HG03469 (cell line): ENCODE measurements around the gene PDE8A.

Experiments
- ATAC-seq: cut with Tn5 transposase; IDR thresholded peaks from one replicate; pipeline ENCODE4 v1.9.1; 2021; ENCODE audit warnings: mild to moderate bottlenecking, moderate library complexity, moderate number of reproducible peaks; ENCODE audit not compliant: unreplicated experiment

PDE8A gene

DNA sequence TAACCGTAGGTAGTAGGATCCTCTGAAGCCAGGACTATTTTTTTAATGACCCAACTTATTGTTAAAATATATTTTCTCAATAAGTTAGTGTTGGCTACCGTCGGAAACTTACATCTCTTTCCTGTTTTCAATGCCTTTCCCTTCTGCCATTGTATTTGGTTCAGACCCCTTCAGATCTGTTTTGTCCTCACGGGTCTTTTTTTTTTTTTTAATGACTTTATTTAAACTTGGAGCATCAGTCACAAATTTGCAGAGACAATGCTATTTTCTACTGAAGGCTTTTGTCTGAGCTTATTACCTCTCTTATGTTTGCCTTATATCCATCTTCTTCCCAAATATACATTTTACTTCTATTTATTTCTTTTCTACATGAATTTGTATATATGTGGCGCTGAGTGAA lies 47.6 kb downstream of the PDE8A start:
- no peak for ATAC-seq

DNA sequence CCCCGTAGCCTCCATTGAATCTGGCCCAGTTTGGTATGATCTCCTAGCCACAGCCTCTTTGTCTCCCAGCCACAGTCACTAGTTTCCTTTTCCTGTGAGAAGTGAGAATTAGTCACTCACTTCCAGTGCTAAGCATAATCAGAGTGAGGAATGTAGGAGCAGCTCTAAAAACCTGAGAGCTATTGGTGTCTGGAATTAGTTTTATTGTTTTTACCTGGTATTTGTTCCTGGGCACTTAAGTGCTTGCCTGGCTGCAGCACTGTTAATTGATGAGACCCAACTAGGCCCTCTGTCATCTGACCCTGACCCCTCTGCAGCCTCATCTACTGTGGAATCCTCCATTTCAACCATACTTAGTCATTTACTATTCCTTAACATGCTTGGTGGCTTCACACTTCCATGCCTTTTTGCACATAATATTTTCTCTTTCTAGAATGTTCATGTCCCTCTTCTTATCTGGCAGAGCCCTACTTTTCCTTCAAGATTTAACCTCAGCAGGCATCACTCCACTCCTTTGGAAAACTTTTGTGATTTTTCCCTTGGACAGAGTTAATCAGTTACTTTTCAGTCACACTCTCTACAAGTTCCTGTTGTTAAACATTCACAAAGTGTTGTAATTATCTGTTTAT lies 48.8 kb downstream of the PDE8A start:
- ATAC-seq = no peak

DNA sequence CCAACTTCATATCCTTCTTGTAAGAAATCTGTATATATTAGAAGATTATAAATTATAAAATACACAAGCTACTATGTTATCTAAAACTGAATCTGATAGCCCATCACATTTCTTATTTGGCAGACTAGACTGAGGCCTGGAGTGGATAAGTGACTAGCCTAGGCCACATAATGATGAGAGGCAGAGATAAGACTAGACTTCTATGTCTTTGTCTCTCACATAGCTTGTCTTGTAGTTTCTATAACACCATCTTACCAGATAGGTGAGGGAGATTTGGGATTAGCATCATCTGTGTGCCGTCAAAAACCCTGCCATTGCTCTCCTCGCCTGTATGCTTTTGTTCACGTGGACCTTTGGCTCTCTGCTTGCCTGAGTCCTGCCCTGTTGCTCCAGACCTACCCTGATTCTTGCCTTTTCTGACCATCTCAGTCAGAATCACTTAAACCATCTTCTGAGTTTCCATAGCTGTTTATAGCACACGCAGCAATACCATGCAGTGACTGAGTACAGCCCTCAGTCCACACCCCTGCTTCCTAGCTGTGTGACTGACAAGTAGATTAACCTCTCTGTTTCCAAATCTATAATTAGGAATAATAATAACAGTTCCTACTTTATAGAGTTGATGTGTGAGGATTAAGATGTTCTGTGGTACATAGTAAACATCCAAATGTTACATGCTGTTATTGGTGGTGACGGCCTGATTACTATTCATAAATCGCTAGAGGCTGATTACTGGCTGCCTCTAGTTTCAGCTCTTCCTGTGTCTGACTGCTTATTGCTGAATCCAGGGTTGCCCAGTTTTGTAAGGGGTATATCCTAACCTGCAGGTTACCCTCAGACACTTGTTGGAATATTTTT lies 49.7 kb downstream of the PDE8A start:
- no peak for ATAC-seq

DNA sequence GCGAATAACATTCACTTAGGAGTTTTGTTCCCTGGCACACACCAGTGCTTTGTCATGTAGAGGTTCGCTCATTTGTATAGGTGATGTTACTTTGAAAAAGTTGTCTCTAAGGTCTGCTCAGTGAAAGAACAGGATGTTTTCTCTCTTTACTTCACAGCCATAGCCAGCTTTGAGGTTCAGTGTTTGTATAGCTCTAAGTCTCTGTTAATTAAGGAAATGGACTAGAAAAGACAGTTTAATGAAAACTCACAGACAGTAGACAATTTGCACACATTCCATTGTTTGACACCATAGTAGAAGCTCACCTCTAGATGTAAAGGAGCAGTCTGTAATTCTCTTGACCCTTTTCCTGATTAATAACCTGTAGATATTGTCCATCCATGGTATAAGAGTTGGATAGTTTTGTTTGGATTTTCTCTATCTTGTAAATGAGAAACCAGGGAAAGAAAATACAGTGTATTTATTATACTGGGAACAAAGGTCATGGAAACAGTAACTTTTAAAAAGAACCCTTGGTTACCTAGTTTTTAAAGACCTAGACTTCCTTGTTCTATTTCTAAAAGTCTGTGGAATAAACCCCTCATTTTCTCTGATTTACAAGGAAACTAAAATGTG lies 50.4 kb downstream of the PDE8A start:
- no peak for ATAC-seq

DNA sequence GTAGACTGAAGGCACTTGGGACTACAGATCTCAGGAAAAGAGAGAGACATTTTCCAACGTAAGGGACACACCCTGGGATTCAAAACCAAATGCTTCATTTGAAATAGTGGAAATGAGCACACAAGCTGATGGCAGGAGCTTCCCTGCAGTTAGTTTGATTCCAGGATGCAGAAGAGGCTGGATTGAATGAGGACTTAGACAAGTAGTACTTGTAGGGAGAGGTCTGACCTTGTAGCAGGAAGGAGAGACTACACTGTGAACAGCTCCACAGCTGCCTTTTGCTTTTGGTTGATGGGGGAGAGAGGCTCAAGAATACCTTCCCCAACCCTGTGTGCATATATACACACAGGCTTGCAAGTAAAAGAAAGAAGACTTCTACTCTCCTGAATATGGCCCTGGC lies 51.5 kb downstream of the PDE8A start:
- ATAC-seq = no peak

DNA sequence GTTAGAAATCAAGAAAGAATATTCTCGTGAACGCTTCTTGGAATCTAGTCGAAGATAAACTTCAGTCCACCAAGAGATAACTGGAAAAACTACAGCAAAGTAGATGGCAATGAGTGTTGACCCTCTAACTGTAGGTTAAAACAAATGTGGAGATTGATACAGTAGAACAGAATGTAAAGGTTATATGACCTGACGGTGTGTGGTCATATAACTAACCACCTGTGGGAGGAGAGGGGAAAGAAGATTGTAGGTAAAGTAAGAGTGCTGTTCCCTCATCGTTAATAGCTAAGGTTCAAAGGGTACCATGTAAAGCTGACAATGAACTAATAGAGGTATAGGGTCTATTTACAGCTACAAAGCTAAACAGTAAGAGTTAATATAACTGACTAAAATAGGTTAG lies 52.6 kb downstream of the PDE8A start:
- no peak for ATAC-seq

DNA sequence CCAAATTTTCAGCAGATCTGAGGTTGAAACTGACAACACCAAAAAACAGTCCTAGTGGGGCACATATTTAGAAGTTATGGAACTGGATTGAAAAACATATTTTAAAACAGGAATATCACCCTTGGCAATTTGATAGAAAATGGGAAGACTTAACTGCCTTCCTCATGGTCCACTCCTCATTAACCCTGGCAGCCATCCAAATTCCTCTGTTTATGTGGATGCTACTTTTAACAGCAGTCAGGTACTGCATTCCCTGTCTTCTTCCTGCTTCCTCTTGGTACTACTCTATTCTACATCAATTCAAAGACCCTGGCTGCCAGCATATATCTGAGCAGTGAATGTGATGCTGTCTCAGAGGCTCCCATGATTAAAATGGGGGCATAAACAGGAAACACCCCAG lies 54.3 kb downstream of the PDE8A start:
- no peak for ATAC-seq

DNA sequence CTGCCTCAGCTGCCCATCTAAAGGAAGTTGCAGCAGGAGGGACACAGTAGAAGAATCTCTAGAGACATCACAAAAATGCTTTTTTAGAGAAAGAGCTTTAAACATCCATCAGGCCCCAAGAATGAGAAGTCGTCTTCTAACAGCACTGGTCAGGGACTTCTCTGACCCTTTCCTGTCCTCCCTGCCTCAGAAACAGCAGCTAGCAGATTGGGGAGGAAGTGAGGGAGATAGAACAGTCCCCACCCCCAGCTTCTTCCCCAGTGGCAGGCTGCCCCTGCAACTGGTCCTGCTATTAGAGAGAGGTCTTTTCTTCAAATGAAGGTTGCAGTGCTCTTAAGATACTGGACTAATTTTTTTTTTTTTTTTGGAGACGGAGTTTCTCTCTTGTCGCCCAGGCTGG lies 55.1 kb downstream of the PDE8A start:
- ATAC-seq = no peak

DNA sequence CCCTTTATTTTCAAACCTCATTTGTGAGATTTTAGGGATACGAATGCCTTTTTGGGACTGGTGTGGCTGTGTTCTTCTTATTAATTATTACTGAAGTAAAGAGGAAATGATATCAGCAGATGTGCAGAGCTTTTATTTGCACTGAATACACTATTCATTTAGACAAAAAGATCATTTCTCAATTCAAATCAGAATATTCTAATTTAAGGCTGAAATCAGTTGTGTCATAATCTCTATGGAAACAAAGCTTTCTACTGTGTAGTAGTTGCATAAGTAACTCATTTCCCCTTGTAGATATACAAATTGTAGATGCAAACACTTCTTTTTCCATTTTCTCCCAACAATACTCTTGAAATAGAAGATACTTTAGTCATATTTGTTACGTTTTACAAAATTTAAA lies 56.0 kb downstream of the PDE8A start:
- ATAC-seq = no peak

DNA sequence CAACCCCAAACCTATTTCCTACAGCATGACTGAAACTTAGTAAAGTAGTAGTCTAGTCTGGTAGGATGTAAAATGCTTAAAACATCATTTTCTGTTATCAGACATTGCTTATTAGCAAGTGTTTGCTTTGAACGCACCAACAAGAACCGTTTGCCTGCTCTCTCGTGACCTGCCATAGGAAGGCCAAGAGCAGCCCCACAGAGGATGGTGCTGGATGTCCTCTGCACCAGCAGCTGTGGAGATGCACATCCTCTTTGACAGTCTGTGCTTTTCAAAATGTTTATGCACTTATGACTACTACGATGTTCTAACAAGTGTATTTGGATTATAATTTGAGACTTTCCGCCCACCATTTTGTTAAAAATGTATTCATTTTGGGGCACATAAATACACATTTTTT lies 59.6 kb downstream of the PDE8A start:
- ATAC-seq = no peak

DNA sequence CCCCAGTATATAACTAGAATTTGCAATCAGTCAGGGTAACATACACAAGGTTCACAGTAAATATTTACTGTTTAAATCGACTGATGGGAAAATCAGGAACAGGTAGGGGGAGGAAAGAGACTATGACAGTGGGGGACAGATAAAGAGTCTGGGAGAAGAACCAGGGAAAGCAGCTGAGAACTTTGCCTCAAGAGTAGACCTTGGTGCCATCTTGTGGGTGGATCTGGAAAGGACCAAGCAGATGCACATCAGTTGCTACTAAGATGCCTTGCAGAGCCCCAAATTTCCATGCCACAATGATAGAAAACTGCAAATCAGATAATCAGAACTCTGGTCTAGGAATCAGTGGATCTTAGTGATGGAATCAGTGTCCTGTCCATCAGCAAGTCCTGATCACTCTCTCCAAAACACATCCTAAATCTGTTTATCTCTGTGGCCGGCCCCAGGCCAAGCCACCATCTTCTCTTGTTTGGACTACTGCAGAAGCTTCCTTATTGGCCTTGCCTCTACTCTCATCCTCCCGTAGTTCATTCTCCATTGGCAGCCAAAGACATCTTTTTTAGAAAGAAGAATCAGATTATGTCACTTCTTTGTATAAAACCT lies 62.7 kb downstream of the PDE8A start:
- no peak for ATAC-seq

DNA sequence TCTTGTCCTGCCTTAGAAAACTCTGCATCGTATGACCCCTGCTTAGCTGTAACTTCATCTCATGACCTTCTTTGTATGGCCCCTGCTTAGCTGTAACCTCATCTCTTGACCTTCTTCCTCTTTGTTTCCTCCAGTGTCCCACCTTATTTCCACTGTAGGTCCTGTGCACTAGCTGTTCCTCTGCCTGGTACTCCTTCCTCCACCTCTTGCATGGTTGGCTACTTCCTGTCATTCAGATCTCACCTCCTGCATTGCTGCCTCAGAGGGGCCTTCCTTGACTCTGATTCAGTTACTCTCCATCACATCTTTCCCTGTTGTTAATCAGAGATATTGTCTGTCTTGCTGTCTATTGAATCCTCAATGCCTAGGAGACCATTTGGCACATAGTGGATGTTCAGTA lies 63.2 kb downstream of the PDE8A start:
- no peak for ATAC-seq

DNA sequence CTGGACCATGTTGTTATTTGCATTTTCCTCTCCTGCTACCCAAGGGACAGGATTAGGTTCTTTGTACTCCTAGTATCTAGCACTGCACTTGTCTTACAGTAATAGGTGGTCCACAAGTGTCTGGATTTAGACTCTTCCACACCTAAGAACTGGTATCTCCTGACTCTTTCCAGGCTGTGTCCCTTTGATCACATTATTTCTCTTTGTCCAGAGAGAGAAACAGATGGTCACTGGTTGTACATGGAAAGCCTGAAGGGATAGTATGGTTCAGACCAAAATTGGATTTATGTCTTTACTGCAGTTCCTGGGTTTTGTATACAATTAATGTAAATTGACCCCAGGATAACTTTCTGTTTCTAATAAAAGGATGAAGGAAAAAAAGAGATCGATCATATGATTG lies 64.0 kb downstream of the PDE8A start:
- no peak for ATAC-seq

DNA sequence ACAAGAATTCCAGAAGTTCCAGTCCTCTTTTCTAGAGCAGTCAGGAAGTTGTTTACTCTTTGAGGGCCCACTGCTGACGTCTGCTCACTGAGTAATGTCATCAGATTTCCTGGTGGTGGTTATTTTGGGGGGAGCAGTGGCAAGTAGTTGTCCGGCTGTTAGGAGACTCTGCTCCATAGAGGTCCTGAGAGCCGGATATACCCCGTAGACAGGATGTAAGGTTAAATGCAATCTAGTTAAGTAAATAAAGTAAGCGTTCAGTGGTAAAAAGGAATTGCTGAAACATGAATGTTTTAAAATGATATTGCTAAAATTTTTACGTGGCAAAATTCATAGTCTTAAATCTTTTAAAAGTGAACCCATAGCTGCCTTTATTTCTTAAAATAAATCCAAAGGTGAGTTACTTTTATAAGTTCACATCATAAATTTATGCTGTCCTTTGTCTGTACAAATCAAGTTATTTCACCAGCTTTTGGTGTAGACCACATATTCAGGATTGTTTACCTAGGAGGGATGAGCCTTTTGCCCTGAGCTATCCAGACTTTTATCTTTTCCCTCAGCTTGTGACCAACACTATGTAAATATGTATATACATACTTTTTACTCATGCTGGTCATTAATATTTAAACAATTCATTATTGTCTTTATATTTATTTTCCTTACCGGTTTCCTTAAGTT lies 65.8 kb downstream of the PDE8A start:
- no peak for ATAC-seq

DNA sequence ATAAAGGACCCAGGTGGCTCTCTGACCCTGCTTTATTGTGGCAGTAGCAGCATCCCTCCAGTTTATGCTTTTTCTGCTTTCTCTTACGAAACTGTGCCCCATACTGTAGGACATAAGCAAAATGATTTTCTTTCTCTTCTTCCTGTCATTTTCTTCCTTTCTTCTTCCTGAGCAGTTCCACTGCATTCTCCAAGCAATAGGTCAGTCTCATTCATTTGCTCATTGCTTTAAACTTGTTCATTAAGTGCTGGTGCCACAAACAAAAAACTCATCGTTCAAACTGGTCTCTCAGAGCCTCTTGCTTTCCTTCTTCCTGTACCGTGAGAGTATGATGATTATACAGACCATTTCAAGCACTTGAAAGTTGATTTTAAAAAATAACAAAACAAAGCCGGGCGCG lies 66.8 kb downstream of the PDE8A start:
- no peak for ATAC-seq

DNA sequence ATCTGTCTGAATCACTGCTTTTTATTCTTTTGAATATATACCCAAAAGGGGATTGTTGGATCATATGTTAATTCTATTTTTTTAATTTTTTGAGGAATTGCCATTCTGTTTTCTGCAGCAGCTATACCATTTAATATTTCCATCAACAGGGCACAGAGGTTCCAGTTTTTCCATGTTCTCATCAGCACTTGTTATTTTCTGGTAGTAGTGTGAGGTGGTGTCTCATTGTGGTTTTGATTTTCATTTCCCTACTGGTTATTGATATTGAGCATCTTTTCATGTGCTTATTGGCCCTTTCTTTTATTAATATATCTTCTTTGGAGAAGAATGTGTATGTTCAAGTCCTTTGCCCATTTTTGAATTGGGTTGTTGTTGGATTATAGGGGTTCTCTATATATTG lies 68.1 kb downstream of the PDE8A start:
- ATAC-seq = no peak

DNA sequence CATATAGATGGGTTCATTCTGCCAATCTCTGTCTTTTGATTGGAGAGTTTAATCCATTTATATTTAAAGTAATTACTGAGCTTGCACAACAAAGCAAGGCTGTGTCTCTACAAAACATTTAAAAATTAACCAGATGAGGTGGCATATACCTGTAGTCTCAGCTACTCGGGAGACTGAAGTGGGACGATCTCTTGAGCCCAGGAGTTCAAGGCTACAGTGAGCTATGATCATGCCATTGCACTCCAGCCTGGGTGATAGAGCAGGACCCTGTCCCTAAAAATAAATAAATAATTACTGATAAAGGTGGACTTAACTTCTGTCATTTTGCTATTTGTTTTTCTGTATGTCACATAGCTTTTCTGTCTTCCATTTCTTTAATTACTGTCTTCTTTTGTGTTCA lies 78.1 kb downstream of the PDE8A start:
- ATAC-seq = no peak

DNA sequence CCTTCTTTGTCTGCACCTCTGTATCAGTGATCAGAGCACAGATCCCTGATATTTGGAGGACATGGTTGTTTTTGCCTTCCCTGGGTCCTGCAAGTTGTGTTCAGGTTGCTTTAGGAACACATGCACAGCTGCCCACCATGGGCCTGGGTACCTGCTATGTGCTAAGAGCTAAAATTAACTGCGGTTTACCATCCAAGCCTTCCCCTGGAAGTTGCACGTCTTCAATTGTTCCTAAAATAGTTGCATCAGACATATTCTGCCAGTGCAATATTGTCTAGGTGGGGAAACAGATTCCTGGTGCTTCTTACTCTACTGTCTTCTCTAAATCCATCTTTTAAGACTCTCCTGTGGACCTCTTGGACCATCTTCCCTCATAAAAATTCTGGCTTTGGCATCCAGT lies 80.9 kb downstream of the PDE8A start:
- ATAC-seq = no peak

DNA sequence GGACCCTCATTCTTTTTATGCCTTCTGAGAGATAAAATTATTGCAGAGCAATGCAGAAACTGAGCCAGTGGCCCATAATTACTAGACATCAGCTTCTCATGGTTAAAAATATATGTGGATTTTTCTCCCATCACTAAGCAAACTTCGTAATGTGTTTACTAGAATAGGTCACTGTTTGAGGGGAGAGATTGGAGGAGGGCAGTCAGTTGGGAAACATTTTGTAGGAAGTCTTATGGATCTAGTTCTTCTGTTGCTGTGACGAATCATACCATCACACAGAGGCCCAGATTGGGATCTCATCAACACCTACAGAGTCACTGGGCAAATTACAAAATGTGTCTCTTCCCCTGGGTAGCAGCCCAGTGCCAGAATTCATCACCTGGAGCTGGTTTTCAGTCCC lies 81.4 kb downstream of the PDE8A start:
- ATAC-seq = no peak

DNA sequence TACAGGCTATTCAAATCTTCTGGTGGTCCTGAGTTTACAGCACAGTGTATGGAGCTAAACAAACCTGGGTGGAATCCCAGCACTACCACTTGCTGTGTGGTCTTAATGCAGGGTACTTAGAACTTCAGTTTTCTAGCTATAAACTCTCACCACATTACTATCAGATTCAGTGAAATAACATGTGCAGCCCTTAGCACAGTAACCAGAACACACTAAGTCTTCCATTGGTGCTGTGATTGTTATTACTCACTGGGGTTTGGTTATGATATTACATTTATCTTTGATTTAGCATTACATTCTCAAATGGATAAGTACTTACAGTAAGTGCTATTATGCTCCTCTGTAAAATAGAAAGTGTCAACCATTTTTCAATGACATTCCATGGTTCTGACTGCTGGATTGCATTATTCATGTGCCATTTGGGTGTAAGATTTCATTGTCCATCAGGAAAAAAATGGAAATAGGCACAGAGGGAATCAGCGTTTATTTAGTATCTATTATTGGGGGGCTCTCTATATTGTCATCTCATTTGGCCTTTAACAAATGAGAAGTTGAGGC lies 81.9 kb downstream of the PDE8A start:
- ATAC-seq = no peak

DNA sequence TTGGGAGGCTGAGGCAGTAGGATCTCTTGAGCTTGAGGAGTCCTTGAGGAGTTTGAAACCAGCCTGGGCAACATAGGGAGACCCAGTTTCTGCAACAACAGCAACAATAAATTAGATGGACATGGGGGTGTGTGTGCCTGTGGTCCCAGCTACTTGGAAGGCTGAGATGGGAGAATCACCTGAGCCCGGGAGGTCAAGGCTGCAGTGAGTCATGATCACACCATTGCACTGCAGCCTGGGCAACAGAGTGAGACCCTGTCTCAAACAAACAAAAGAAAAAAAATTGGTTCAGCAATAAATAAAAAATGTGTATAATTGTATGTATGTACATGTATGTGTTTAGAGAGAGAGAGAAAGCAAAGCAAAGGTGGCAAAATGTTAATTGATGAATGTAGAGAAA lies 83.1 kb downstream of the PDE8A start:
- no peak for ATAC-seq
